Fibroblast of upper back skin (primary cell): ENCODE results near the gene DNM1.
A peak's percentile ranks its signal among the peaks of the same experiment; 100 is the strongest.
"Not testable (repeated sequence)": the region's sequence is repeated elsewhere in the genome, so short reads cannot be mapped to it uniquely, and the experiment has no call there.

ENCODE experiments used
- DNase-seq: peaks from one replicate; pipeline ENCODE4 v3.0.0-alpha.2; 2013

DNM1 gene

DNA sequence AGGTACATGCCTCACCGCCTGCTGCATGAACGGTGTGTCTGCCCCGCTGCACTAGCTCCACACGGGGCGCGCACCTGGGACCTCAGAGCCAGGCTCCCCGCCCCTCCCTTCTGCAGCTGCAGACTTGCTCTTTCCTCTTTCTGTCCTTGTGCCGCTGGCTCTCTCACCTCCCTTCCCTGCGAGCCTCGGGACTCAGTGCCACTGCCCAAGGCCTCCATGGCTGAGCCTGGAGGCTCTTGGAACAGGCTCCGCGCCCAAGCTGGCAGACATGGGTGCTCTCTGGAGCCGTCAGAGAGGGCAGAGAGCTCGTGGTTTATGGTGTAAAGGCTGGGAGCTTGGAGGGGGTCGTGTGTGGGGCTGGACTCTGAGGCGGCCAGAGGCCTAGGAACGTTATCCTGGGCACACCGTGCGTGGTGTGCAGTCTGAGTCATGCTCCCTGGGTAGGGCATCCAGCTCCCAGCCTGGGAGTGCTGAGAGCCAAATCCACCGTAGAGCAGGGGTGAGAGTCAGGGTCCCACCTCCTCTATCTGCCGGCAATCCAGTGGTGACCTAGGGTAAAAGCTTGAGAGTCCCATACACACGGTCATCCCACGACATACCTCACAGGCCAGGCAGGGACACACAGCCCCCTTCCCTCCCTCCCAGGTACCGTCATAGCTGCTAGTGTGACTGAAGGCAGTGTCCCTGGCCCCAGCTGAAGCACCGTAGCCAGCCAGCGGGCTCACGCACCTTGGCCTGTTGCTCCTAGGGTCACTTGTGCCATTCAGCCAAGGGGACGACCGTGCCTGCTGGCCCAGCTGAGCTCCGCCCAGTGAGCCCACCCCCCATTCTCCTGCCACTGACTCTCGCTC lies 50.2 kb downstream of the DNM1 start:
- DNase-seq = no peak

DNA sequence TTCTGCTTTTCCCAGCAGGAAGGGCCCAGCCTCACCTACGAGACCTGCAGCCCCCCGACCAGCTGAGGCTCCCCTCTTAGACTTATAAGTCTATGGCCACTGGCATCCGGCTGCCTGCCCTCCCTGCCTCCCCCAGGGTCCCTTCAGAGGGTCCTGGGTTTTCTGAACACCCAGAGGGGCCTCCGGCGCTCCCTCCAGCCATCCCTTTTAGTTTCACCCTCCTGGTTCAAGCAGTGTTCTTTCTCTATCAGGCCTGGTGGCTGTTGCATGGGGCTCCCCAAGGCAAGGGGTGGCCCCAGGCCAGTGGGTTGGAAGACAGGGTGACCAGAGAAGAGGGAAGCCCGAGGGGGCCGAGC lies 50.8 kb downstream of the DNM1 start:
- DNase-seq = no peak

- no peak for DNase-seq
These were observed 51.2 kb downstream of the DNM1 start for GRCh38 chr9:128254362-128254761.

DNA sequence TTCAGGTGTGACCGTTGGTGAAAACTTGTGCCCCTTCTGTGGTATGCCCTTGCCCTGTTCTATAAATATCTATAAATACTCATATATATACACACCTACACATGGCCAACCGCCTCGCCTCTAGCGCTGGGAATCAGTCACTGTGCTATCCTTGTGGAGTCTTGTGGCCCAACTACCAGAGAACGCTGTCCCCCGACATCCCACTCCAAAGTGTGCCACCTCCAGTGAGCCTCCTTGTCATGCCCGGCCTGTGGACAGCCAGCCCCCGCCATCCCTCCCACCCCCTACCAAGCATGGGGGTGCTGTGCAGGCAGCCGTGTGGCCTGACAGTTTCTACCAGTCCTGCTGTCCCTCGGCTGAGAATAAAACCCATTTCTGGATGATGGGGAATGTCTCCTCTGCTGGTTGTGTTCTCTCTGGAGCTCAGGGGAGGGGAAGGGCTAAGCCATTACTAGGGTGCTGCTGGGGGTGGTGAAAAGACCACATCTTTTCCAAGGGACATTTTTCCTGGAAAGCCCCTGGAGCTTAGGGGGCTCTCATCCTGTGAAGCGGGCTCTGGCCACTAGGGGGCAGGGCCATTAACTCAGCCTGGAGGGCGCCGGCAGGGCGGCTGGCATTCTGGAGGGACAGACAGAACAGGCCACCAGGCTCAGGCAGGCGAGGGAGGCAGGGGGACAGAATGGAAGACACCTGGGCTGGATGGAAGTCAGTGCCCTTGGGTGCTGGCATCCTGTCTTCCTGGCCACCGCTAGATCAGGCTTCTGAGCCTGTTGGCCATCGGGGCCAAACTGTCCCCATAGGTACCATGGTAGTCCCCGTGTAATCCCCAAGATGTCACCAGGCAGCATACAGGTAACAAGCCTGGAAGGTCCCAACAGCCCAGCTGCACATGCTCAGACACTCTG lies 51.9 kb downstream of the DNM1 start:
- DNase-seq = peak; percentile 49

DNA sequence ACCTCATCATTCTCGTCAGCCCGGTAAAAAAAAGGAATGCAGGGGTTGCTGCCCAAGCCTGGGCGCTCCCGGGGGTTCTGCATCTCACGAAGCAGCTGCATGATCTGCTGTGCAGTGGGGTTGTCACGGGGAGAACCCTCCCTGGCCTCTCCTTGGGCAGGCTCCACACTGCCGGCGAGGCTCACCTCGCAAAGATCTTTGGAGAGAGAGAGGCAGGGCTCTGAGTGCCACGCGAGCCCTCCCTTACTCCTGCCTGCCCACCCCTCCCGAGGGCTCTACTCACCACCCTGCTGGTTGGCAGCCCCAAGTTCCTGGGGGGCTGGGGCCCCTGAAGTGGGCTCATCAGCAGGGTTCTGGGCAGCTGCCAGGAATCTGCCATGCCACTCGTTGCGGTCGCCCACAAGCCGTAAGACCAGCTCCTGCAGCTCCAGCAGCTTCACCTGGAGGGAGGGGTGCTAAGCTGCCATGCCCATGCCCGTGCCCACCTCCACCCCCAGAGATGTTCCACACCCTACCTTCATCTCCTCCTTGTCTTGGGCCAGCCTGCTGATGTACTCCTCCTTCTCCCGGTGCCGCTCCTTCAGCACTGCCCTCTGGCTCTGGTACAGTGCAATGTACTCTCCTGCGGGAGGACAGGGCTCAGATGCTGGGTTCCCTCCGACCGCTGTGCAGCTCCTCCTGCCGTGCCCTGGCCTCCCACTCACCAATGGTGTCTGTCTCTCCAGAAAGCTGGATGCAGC lies 54.1 kb downstream of the DNM1 start:
- no peak for DNase-seq

GRCh38 chr9:128257907-128258306 lies 54.7 kb downstream of the DNM1 start:
- no peak for DNase-seq

GRCh38 chr9:128258326-128258725 lies 55.1 kb downstream of the DNM1 start:
- DNase-seq = no peak

DNA sequence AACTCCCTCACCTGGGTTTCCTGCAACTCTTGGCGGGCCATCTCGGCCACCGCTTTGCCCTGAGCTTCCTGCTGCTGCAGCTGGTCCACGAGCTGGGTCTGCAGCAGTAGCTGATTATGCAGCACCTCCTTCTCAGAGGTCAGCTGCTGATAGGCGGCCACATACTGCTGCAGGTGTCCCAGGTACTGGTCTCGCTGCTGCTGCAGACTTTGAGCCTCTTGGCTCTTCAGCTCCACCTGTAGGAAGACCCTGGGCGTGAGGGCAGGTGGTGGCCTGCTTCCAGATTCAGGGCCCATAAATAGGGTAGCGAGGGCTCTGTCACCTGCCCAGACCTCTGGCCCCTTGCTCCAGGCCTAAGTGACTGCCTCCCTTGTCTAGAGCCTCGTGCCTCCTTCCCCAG lies 56.0 kb downstream of the DNM1 start:
- no peak for DNase-seq

GRCh38 chr9:128260340-128260739 lies 57.2 kb downstream of the DNM1 start:
- DNase-seq = no peak

- DNase-seq = no peak
These were observed 59.5 kb downstream of the DNM1 start for GRCh38 chr9:128262687-128263086.

- no peak for DNase-seq
These were observed 62.2 kb downstream of the DNM1 start for GRCh38 chr9:128265348-128265847.

DNA sequence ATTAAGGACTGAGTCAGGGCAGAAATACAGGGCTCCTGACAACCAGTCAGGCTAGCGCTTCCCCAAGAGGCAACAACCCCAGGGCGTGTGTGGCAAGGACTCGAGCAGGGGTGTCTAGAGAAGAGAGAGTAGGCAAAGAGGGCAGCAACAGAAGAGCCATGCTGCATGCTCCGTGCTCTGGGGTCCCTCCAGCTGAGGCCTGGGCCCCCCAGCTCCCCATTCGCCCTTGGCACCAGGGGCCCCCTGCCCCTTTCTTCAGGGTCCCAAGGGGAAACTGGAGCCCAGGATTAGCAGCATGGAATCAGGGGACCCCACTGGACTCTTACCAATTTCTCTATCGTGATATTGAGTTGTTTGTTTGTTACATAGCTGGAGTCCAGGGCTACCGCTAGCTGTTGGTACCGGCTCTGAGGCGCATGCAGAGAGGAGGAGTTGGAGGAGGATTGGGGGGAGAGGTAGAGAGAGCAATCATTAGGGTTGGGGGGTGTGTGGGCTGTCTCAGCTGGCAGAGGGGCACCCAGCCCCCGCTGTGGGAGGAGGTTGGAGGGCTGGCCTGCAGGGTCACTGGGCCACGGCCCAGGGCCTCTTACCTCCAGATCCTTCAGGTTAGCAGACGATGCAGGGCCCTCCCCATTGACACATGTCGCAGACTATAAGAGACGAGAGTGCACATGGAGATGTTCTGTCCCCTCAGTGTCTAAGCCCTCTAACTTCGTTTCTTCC lies 63.9 kb downstream of the DNM1 start:
- DNase-seq = no peak

DNA sequence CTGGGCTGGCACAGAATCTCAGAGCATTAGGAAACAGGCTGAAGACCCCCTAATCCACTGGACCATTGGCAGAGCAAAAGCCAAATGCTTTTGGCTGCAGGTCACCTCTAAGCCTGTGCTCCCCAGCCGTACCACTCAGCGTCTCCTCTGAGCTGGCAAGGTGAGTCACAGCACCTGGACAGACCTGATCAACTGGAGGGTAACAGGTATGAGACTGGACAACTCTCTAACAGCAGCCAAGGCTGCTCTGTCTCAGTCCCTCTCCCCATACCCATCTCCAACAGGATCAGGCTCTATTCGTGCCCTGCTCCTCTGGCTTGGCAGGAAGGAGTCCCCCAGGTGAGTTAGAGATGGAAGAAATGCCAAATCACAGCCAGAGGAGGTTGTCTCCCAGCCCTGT lies 67.9 kb downstream of the DNM1 start:
- no peak for DNase-seq

- no peak for DNase-seq
These were observed 68.3 kb downstream of the DNM1 start for GRCh38 chr9:128271512-128271911.

DNA sequence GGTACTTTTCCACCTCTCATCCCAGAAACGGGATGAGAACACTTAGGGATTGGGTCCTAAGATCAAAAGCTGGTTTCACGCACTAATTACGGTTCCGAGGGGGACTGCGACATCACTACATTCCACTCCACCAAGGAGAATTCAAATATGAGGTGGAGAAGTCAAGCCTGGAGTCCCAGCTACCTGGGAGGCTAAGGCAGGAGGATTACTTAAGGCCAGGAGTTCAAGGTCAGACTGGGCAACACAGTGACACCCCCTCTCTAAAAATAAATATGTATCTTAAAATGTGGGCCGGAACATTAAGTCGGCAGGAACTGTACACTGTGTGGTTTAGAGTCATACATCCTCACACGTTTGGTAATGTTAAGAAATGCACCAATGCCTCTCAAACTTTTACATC lies 71.1 kb downstream of the DNM1 start:
- no peak for DNase-seq

- DNase-seq = peak; percentile 61
These were observed 72.2 kb downstream of the DNM1 start, which contains the start of gene GOLGA2 for GRCh38 chr9:128275198-128276007. TSS of gene GOLGA2 (minus strand) at chr9:128276007. CDS start at chr9:128275976, 31 bp downstream.

DNA sequence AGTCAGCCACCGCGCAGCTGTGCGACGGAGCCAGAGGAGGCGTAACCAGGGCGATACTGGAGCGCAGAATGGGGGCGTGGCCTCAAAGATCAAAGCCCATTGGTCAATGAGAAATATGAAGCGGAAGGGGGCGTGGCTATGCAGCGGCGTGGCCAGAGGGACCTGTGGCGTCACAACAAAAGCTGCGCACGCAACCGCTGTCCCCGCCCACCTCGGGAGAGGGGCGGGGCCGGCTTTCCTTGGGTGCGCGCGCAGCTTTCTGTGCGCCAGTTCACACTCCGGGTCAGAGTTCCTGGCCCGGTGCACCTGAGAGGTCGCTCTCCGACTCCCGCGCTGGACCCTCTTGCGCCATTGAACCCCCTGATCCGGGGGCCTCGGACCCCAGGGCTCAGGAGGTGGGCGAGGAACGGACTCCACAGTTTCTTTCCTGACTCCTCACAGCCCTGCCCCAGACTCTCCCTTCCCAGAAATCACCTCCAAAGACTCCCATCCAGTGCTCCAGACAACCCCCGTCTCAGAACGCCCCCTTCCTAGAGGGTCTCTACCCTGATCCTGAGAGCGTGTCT lies 72.9 kb downstream of the DNM1 start, which contains the start of gene SWI5:
TSS of gene SWI5 (plus strand) at position 269 of the 566 bp plus-strand sequence.
- DNase-seq = peak; percentile 99

GRCh38 chr9:128276574-128277270 lies 73.5 kb downstream of the DNM1 start:
- peak; percentile 46 for DNase-seq

DNA sequence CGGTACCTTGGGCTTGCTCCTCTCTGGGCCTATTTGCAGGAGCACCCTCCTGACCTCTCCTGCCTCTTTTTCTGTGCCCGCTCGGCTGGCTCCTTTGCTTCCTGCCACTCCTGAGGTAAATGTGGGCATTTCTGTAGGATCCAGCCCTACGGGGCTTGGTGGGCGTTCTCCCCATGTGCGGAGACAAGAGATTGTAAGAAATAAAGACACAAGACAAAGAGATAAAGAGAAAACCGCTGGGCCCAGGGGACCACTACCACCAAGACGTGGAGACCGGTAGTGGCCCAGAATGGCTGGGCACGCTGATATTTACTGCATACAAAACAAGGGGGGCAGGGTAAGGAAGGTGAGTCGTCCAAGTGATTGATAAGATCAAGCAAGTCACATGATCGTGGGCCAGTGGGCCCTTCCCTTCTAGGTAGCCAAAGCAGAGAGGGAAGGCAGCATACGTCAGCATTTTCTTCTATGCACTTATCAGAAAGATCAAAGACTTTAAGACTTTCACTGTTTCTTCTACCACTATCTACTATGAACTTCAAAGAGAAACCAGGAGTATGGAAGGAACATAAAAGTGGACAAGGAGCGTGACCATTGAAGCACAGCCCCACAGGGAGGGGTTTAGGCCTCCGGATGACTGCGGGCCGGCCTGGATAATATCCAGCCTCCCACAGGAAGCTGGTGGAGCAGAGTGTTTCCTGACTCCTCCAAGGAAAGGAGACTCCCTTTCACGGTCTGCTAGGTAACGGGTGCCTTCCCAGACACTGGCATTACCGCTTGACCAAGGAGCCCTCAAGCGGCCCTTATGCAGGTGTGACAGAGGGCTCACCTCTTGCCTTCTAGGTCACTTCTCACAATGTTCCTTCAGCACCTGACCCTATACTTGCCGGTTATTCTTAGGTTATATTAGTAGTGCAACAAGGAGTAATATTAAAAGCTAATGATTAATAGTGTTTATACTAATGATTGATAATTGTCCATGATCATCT lies 76.2 kb downstream of the DNM1 start:
- DNase-seq = not testable (repeated sequence)
